Brain microvascular endothelial cell (primary cell): ENCODE results near the gene AFAP1L2.

Experiments used
- DNase-seq: peaks from one replicate; pipeline ENCODE4 v3.0.0-alpha.2; 2020
- H3K27ac ChIP-seq: fragments of 250-450 bp; sonication (Bioruptor Pico); 2 replicates; pipeline ENCODE4 v1.5.1; 2020; ENCODE audit warnings: mild to moderate bottlenecking, moderate library complexity
- H3K27me3 ChIP-seq: fragments of 250-450 bp; sonication (Bioruptor Pico); replicated peaks from 2 replicates; pipeline ENCODE4 v1.5.1; 2020; ENCODE audit warnings: mild to moderate bottlenecking
- H3K36me3 ChIP-seq: fragments of 250-450 bp; sonication (Bioruptor Pico); replicated peaks from 2 replicates; pipeline ENCODE4 v1.5.1; 2020; ENCODE audit warnings: mild to moderate bottlenecking
- H3K4me3 ChIP-seq: 2 replicates; pipeline ENCODE4 v1.5.1; 2011; ENCODE audit warnings: low read depth, mild to moderate bottlenecking, control low read depth, low read length, moderate library complexity
- CTCF ChIP-seq: IDR thresholded peaks from 2 replicates; pipeline ENCODE4 v1.5.1; 2011; ENCODE audit warnings: low read depth, mild to moderate bottlenecking, moderate library complexity, low read length, control low read depth, inconsistent platforms; ENCODE audit errors: missing control alignments
- in situ Hi-C: cut with HindIII; loops from 2 replicates; pipeline ENCODE4 v1.10.0; 2017; ENCODE audit warnings: low sequenced_read_pairs, low pct_ligation_motif_present

The AFAP1L2 gene

GRCh38 chr10:114260366-114260765, 143.9 kb downstream of the AFAP1L2 start:
- H3K27me3 ChIP-seq: no peaks in the 10 kb centered on the region
- in situ Hi-C loops: no loop called here
- H3K4me3 ChIP-seq: no peak overlapping the region
- no peak overlapping the region for H3K27ac ChIP-seq
- no peaks in the 10 kb centered on the region for H3K36me3 ChIP-seq
- no peak for TF ChIP-seq CTCF
- DNase-seq: no peak

- in situ Hi-C loops: no loop called here
- TF ChIP-seq CTCF: no peak
- H3K27ac ChIP-seq: no peak overlapping the region
- H3K36me3 ChIP-seq: no peaks in the 10 kb centered on the region
- no peak overlapping the region for H3K4me3 ChIP-seq
- no peaks in the 10 kb centered on the region for H3K27me3 ChIP-seq
- no peak for DNase-seq
Observed at GRCh38 chr10:114259824-114260223, 144.5 kb downstream of the AFAP1L2 start.

GRCh38 chr10:114258274-114258840, 145.9 kb downstream of the AFAP1L2 start:
- no peak for TF ChIP-seq CTCF
- Histone ChIP-seq H3K27me3 (no peaks in the 10 kb centered on the region), H3K36me3 (no peaks in the 10 kb centered on the region), H3K4me3 (no peak overlapping the region), H3K27ac (no peak overlapping the region)
- DNase-seq: no peak
- in situ Hi-C loops: no loop called here

- no peak for DNase-seq
- Histone ChIP-seq H3K27me3 (no peaks in the 10 kb centered on the region), H3K4me3 (no peak overlapping the region), H3K27ac (no peak overlapping the region), H3K36me3 (no peaks in the 10 kb centered on the region)
- in situ Hi-C loops: no loop called here
- no peak for TF ChIP-seq CTCF
Observed at GRCh38 chr10:114257498-114257897, 146.8 kb downstream of the AFAP1L2 start.

- Histone ChIP-seq H3K36me3 (no peaks in the 10 kb centered on the region), H3K27ac (no peak overlapping the region), H3K4me3 (no peak overlapping the region), H3K27me3 (no peaks in the 10 kb centered on the region)
- no peak for TF ChIP-seq CTCF
- in situ Hi-C loops: no loop called here
- DNase-seq: no peak
Observed at GRCh38 chr10:114256822-114257221, 147.5 kb downstream of the AFAP1L2 start.
